ENCODE data around the gene ZNF490. TPM values are rescaled to one million over a fixed set of nuclear protein-coding genes. Genes with fewer than 3 reads are reported as not detected.
A peak's percentile ranks its signal among the peaks of the same experiment; 100 is the strongest.
"Not testable (repeated sequence)": the region's sequence is repeated elsewhere in the genome, so short reads cannot be mapped to it uniquely, and the experiment has no call there.

The ZNF490 gene
- total RNA-seq, 2 donors from 2014 or later = 7.3 to 11.1 TPM

GRCh38 chr19:12596485-12596884, 14.1 kb downstream of the ZNF490 start:
- no peaks in the 10 kb centered on the region for H3K9me3 Mint-ChIP-seq
- H3K4me1 Mint-ChIP-seq = no peaks in the 10 kb centered on the region
- peaks cover 23% of the 10 kb centered on the region for H3K36me3 Mint-ChIP-seq (ENCODE audit: low read depth)
- ATAC-seq (replicated peaks) = no peak
- no peak overlapping the region for H3K4me3 Mint-ChIP-seq
- no peaks in the 10 kb centered on the region for H3K27me3 Mint-ChIP-seq
- no peak overlapping the region for H3K27ac Mint-ChIP-seq

- no peaks in the 10 kb centered on the region for H3K27me3 Mint-ChIP-seq
- H3K9me3 Mint-ChIP-seq = peaks cover 8% of the 10 kb centered on the region
- H3K4me3 Mint-ChIP-seq = no peak overlapping the region
- no peak overlapping the region for H3K27ac Mint-ChIP-seq
- no peak for ATAC-seq (replicated peaks)
- no peaks in the 10 kb centered on the region for H3K4me1 Mint-ChIP-seq
- H3K36me3 Mint-ChIP-seq (ENCODE audit: low read depth) = peaks cover 56% of the 10 kb centered on the region
Measured at GRCh38 chr19:12581100-12581499, 29.5 kb downstream of the ZNF490 start.

DNA sequence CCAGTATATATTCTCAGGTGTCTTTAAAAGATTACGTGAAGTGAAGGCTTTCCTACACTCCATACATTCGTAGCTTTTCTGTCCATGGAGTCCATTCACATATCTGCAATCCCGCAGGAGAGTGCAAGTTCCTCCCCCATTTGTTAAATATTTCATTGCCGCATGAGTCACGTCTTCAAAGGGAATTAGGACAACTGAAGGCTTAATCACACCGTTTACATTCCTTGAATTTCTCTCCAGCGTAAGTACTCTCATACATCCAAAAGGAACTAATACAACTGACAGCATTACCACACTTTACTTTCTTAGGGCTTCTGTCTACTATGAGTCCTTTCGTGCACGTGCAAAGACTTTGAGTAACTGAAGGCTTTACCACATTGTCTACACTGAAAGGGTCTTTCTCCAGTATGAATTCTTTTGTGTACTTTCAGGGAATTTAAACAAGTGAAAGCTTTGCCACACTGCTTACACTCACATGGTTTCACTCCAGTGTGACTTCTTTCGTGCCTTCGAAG, 30.4 kb downstream of the ZNF490 start:
- H3K4me1 Mint-ChIP-seq = no peaks in the 10 kb centered on the region
- H3K27me3 Mint-ChIP-seq = no peaks in the 10 kb centered on the region
- H3K36me3 Mint-ChIP-seq (ENCODE audit: low read depth) = peaks cover 56% of the 10 kb centered on the region
- ATAC-seq (replicated peaks) = no peak
- peaks cover 8% of the 10 kb centered on the region for H3K9me3 Mint-ChIP-seq
- H3K4me3 Mint-ChIP-seq = no peak overlapping the region
- no peak overlapping the region for H3K27ac Mint-ChIP-seq

- H3K4me3 Mint-ChIP-seq = no peak overlapping the region
- H3K27ac Mint-ChIP-seq = no peak overlapping the region
- peaks cover 54% of the 10 kb centered on the region for H3K36me3 Mint-ChIP-seq (ENCODE audit: low read depth)
- H3K9me3 Mint-ChIP-seq = peaks cover 8% of the 10 kb centered on the region
- H3K4me1 Mint-ChIP-seq = peaks cover 5% of the 10 kb centered on the region
- H3K27me3 Mint-ChIP-seq = no peaks in the 10 kb centered on the region
- ATAC-seq (replicated peaks) = no peak
Measured at GRCh38 chr19:12578641-12579040, 32.0 kb downstream of the ZNF490 start.

DNA sequence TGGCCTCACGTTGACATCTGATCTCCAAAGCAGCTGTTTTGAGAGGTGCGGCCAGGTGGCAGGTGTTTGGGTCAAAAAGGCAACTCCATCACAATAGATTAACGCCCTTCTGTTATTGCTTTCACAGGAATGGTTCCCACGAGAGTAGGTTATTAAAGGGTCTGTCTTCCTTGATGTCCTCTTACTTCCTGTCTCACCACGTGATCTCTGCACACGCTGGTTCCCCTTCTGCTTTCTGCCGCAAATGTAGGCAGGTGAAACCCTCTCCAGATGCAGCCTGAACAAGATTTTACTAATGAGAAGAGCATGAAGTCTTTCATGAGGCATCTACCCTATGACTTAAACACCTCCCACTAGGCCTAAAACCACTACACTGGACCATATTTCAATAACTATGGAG, 36.6 kb downstream of the ZNF490 start:
- Mint-ChIP-seq H3K27me3 (no peaks in the 10 kb centered on the region), H3K27ac (no peak overlapping the region), H3K9me3 (no peaks in the 10 kb centered on the region), H3K4me3 (no peak overlapping the region), H3K36me3 (ENCODE audit: low read depth) (peaks cover 10% of the 10 kb centered on the region), H3K4me1 (peaks cover 5% of the 10 kb centered on the region)
- ATAC-seq (replicated peaks) = no peak

DNA sequence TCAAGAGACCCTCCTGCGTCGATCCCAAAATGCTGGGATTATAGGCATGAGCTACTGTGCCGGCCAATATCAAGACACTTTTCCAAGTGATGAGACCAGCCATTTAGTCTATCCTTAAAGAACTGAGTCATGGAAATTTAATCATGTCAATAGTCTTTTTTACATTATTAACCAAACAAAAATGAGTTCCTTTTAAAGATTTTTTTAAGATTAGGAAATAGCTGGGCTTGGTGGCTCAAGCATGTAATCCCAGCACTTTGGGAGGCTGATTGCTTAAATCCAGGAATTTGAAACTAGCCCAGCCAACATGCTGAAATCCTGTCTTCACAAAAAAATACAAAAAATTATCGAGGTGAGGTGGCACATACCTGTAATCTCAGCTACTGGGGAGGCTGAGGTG, 42.7 kb downstream of the ZNF490 start:
- no peak for ATAC-seq (replicated peaks)
- no peak overlapping the region for H3K27ac Mint-ChIP-seq
- H3K4me3 Mint-ChIP-seq = no peak overlapping the region
- no peaks in the 10 kb centered on the region for H3K36me3 Mint-ChIP-seq (ENCODE audit: low read depth)
- no peaks in the 10 kb centered on the region for H3K27me3 Mint-ChIP-seq
- no peaks in the 10 kb centered on the region for H3K9me3 Mint-ChIP-seq
- peaks cover 5% of the 10 kb centered on the region for H3K4me1 Mint-ChIP-seq

DNA sequence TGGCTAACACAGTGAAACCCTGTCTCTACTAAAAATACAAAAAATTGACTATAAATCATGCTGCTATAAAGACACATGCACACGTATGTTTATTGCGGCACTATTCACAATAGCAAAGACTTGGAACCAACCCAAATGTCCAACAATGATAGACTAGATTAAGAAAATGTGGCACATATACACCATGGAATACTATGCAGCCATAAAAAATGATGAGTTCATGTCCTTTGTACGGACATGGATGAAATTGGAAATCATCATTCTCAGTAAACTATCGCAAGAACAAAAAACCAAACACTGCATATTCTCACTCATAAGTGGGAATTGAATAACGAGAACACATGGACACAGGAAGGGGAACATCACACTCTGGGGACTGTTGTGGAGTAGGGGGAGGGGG, 44.2 kb downstream of the ZNF490 start:
- H3K27me3 Mint-ChIP-seq; H3K4me3 Mint-ChIP-seq; H3K9me3 Mint-ChIP-seq; H3K36me3 Mint-ChIP-seq (ENCODE audit: low read depth); H3K27ac Mint-ChIP-seq; H3K4me1 Mint-ChIP-seq; ATAC-seq (replicated peaks): not testable (repeated sequence)

GRCh38 chr19:12564016-12564664, 46.5 kb downstream of the ZNF490 start:
- no peaks in the 10 kb centered on the region for H3K9me3 Mint-ChIP-seq
- H3K27ac Mint-ChIP-seq = no peak overlapping the region
- peaks cover 5% of the 10 kb centered on the region for H3K4me1 Mint-ChIP-seq
- peak; percentile 95 for ATAC-seq (replicated peaks)
- no peaks in the 10 kb centered on the region for H3K27me3 Mint-ChIP-seq
- no peaks in the 10 kb centered on the region for H3K36me3 Mint-ChIP-seq (ENCODE audit: low read depth)
- no peak overlapping the region for H3K4me3 Mint-ChIP-seq

DNA sequence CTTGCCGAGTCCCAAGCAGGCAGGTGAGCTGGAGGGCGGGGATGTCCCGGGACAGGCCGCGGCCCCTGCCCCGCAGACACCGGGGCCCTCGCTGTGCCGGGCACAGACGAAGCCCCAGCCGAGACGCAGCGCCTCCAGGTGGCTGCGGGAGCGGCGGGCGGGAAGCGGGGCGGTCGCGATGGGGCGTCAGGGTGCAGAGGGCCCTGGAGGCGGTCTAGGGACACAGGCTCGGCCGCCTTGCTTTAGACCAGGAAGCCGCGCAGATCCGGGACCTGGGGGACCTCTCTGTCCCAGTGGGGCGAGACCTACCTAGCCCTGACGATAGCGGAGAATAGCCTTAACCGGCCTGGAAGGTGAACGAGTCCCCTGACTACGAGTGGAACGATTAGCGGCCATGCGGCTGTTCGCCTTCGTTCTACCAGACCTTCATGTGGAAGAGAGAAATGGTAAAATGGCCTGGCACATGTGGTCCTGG, 55.1 kb downstream of the ZNF490 start:
- H3K27ac Mint-ChIP-seq = no peak overlapping the region
- H3K9me3 Mint-ChIP-seq = no peaks in the 10 kb centered on the region
- no peaks in the 10 kb centered on the region for H3K27me3 Mint-ChIP-seq
- no peaks in the 10 kb centered on the region for H3K4me1 Mint-ChIP-seq
- no peak for ATAC-seq (replicated peaks)
- no peak overlapping the region for H3K4me3 Mint-ChIP-seq
- no peaks in the 10 kb centered on the region for H3K36me3 Mint-ChIP-seq (ENCODE audit: low read depth)

GRCh38 chr19:12551060-12551832, 59.4 kb downstream of the ZNF490 start, which contains the start of gene ZNF564:
ZNF564 (minus strand) TSS chr19:12551482; CDS start chr19:12551332, 150 bp downstream.
- no peaks in the 10 kb centered on the region for H3K27me3 Mint-ChIP-seq
- no peaks in the 10 kb centered on the region for H3K9me3 Mint-ChIP-seq
- H3K4me1 Mint-ChIP-seq = peaks cover 14% of the 10 kb centered on the region
- peak within 1 kb of the TSS; percentile 84 for H3K27ac Mint-ChIP-seq
- peak; percentile 99 for ATAC-seq (replicated peaks)
- H3K4me3 Mint-ChIP-seq = peak within 1 kb of the TSS; percentile 90
- peaks cover 25% of the 10 kb centered on the region for H3K36me3 Mint-ChIP-seq (ENCODE audit: low read depth)

DNA sequence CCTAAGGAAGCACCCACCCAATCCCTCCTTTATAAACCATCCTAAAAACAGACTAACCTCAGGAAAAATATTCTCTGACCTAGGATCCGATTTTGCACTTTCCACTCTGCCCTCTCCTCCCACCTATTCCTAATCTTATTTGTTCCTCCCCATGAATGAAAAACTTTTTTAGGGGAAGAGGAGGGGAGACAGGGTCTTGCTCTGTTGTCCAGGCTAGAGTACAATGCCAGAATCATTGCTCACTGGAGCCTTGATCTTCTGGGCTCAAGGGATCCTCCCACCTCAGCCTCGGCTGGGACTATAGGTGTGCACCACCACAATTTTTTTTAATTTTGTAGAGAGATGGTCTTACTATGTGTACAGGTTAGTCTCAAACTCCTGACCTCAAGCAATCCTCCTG, 63.7 kb downstream of the ZNF490 start:
- H3K27me3 Mint-ChIP-seq = no peaks in the 10 kb centered on the region
- H3K36me3 Mint-ChIP-seq (ENCODE audit: low read depth) = peaks cover 42% of the 10 kb centered on the region
- peak overlapping the region; percentile 71 for H3K27ac Mint-ChIP-seq
- no peak for ATAC-seq (replicated peaks)
- no peak overlapping the region for H3K4me3 Mint-ChIP-seq
- H3K9me3 Mint-ChIP-seq = no peaks in the 10 kb centered on the region
- H3K4me1 Mint-ChIP-seq = peaks cover 39% of the 10 kb centered on the region

- H3K4me3 Mint-ChIP-seq = no peak overlapping the region
- H3K27ac Mint-ChIP-seq = peak overlapping the region; percentile 47
- H3K9me3 Mint-ChIP-seq = no peaks in the 10 kb centered on the region
- H3K4me1 Mint-ChIP-seq = peaks cover 39% of the 10 kb centered on the region
- ATAC-seq (replicated peaks) = no peak
- peaks cover 42% of the 10 kb centered on the region for H3K36me3 Mint-ChIP-seq (ENCODE audit: low read depth)
- H3K27me3 Mint-ChIP-seq = no peaks in the 10 kb centered on the region
Measured at GRCh38 chr19:12546068-12546467, 64.5 kb downstream of the ZNF490 start.

DNA sequence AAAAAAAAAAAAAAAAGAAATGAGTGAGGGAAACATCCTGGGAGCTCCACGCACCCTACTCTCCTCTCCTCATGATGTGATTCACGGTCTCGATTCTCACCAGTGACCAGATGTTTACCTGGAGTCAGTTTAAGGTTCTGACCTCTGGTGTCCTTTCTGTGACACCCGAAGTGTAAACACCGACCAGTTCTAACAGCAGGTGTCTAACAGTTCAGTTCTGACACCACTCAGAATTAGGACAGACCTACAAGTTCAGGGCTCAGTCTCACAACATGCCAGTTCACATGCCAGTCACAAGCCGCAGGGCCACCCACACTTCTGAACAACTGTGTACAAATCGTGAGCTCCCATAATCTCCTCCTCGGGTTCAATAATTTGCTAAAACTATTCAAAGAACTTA, 65.3 kb downstream of the ZNF490 start:
- Mint-ChIP-seq H3K4me3 (peak overlapping the region; percentile 21), H3K36me3 (ENCODE audit: low read depth) (peaks cover 48% of the 10 kb centered on the region), H3K27me3 (no peaks in the 10 kb centered on the region), H3K4me1 (peaks cover 39% of the 10 kb centered on the region), H3K27ac (peak overlapping the region; percentile 47), H3K9me3 (no peaks in the 10 kb centered on the region)
- no peak for ATAC-seq (replicated peaks)

GRCh38 chr19:12544401-12544876, 66.2 kb downstream of the ZNF490 start:
- Mint-ChIP-seq H3K9me3 (no peaks in the 10 kb centered on the region), H3K27me3 (no peaks in the 10 kb centered on the region), H3K27ac (peak overlapping the region; percentile 83), H3K4me3 (peak overlapping the region; percentile 58), H3K36me3 (ENCODE audit: low read depth) (peaks cover 52% of the 10 kb centered on the region), H3K4me1 (peaks cover 35% of the 10 kb centered on the region)
- peak; percentile 90 for ATAC-seq (replicated peaks)

DNA sequence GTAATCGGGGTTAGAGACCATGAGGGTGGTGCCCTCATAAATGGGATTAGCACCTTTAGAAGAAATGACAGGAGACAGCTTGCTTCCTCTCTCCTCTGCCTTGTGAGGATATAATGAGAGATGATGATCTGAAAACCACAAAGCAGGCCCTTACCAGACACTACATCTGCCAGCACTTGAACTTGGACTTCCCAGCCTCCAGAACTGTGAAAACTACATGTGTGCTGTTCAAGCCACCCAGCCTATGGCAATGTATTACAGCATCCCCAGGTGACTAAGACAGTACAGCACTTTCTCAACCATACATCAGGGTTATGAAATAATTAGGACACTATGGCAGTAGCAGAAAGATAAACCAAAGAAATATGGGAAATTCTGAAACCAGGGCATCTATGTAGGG, 66.8 kb downstream of the ZNF490 start:
- ATAC-seq (replicated peaks) = peak; percentile 71
- H3K36me3 Mint-ChIP-seq (ENCODE audit: low read depth) = peaks cover 52% of the 10 kb centered on the region
- no peaks in the 10 kb centered on the region for H3K27me3 Mint-ChIP-seq
- peak overlapping the region; percentile 58 for H3K4me3 Mint-ChIP-seq
- peak overlapping the region; percentile 83 for H3K27ac Mint-ChIP-seq
- no peaks in the 10 kb centered on the region for H3K9me3 Mint-ChIP-seq
- peaks cover 31% of the 10 kb centered on the region for H3K4me1 Mint-ChIP-seq
